DMS114 treated with DMSO at 0.1 percent for 48 hours (cell line): Measurements from ENCODE around the gene ZSWIM8.
A peak's percentile ranks its signal among the peaks of the same experiment; 100 is the strongest.
"Not testable (repeated sequence)": the region's sequence is repeated elsewhere in the genome, so short reads cannot be mapped to it uniquely, and the experiment has no call there.

Experiments
- DNase-seq: peaks from one replicate; lab custom pipeline; 2025; ENCODE audit not compliant: unreplicated experiment; lab: John Stamatoyannopoulos, UW

Gene ZSWIM8

GRCh38 chr10:73785211-73785720, at the start of gene ZSWIM8:
Gene ZSWIM8 (plus strand): TSS chr10:73785606. CDS start chr10:73785879, 273 bp downstream.
- DNase-seq = peak; percentile 96

GRCh38 chr10:73740501-73741254, 44.7 kb upstream of the ZSWIM8 start:
- not testable (repeated sequence) for DNase-seq

- no peak for DNase-seq
Observed at GRCh38 chr10:73742454-73742734, 43.0 kb upstream of the ZSWIM8 start.

GRCh38 chr10:73743327-73743904, 42.0 kb upstream of the ZSWIM8 start:
- DNase-seq = no peak

- DNase-seq = peak; percentile 98
Observed at GRCh38 chr10:73743905-73744663, 41.3 kb upstream of the ZSWIM8 start, which contains the start of gene SEC24C. Gene SEC24C (plus strand): TSS chr10:73744372. CDS start chr10:73746833, 2,461 bp downstream.

- peak; percentile 74 for DNase-seq
Observed at GRCh38 chr10:73744664-73744975, 40.8 kb upstream of the ZSWIM8 start.

GRCh38 chr10:73746721-73747120, 38.7 kb upstream of the ZSWIM8 start:
- no peak for DNase-seq

GRCh38 chr10:73750819-73751218, 34.6 kb upstream of the ZSWIM8 start:
- DNase-seq = no peak

GRCh38 chr10:73756183-73756582, 29.2 kb upstream of the ZSWIM8 start:
- no peak for DNase-seq

GRCh38 chr10:73758704-73759511, 26.5 kb upstream of the ZSWIM8 start:
- DNase-seq = no peak

GRCh38 chr10:73759512-73760115, 25.8 kb upstream of the ZSWIM8 start:
- DNase-seq = no peak

- no peak for DNase-seq
Observed at GRCh38 chr10:73761781-73762180, 23.6 kb upstream of the ZSWIM8 start.

- DNase-seq = no peak
Observed at GRCh38 chr10:73762915-73763314, 22.5 kb upstream of the ZSWIM8 start.

- no peak for DNase-seq
Observed at GRCh38 chr10:73763343-73763742, 22.1 kb upstream of the ZSWIM8 start.

GRCh38 chr10:73765066-73765465, 20.3 kb upstream of the ZSWIM8 start:
- no peak for DNase-seq

- DNase-seq = no peak
Observed at GRCh38 chr10:73768881-73769280, 16.5 kb upstream of the ZSWIM8 start.

- DNase-seq = no peak
Observed at GRCh38 chr10:73769396-73769795, 16.0 kb upstream of the ZSWIM8 start.

- DNase-seq = peak; percentile 68
Observed at GRCh38 chr10:73771722-73772280, 13.6 kb upstream of the ZSWIM8 start.

GRCh38 chr10:73772281-73773151, 12.9 kb upstream of the ZSWIM8 start:
- peak; percentile 78 for DNase-seq
